Fibroblast of skin of abdomen (primary cell): ENCODE measurements around the gene VMP1.
"Not testable (repeated sequence)": the region's sequence is repeated elsewhere in the genome, so short reads cannot be mapped to it uniquely, and the experiment has no call there.

ENCODE experiments used
- DNase-seq: peaks from one replicate; pipeline ENCODE4 v3.0.0-alpha.2; 2013

VMP1 gene

DNA sequence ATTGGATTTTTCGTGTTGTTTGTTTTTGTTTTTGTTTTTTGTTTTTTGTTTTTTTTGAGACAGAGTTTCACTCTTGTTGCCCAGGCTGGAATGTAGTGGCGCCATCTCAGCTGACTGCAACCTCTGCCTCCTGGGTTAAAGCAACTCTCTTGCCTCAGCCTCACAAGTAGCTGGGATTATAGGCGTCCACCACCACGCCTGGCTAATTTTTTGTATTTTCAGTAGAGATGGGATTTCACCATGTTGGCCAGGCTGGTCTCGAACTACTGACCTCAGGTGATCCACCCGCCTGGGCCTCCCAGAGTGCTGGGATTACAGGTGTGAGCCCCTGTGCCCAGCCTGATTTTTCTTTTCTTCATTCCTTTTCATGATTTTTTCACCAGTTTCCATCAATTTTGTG is 73.1 kb downstream of the VMP1 start:
- DNase-seq, result not testable (repeated sequence)

GRCh38 chr17:59783221-59784047 is 76.0 kb downstream of the VMP1 start:
- peak; percentile 58 for DNase-seq

DNA sequence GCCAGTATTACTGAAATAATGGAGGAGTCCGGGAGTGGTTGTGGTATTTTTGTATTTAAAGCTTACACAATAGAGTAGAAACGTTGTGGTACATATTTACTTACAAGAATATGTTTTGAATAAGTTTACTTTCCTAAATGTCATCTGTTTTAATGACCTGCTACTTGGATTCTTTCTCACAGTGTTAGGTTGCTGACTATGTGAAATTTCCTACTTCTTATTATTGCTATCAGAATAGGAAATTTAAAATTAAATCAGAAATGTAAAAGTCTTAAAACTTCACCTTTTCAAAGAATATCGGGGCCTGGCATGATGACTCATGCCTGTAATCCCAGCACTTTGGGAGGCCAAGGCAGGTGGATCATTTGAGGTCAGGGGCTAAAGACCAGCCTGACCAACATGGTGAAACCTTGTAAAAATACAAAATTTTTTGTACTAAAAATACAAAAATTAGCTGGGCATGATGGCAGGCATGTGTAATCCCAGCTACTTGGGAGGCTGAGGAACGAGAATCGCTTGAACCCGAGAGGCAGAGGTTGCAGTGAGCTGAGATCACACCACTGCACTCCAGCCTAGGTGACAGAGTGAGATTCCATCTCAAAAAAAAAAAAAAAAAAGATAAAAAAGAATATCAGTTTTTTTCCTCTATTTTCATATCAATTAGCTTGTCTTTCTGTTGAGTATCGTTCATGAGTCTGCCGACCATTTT is 77.8 kb downstream of the VMP1 start:
- DNase-seq, result no peak

GRCh38 chr17:59786213-59786535 is 78.7 kb downstream of the VMP1 start:
- no peak for DNase-seq

GRCh38 chr17:59786536-59787319 is 79.3 kb downstream of the VMP1 start:
- DNase-seq, result peak; percentile 100

DNA sequence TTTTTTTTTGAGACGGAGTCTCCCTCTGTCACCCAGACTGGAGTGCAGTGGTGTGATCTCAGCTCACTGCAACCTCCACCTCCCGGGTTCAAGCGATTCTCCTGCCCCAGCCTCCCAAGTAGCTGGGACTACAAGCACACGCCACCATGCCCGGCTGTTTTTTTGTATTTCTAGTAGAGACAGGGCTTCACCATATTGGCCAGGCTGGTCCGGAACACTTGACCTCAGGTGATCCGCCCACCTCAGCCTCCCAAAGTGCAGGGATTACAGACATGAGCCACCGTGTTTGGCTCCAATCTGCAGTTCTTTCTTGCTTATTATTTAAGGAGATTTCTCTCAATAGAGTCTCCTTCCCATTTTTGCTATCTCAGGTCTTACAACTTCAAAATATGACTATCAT is 82.4 kb downstream of the VMP1 start:
- DNase-seq, result not testable (repeated sequence)

DNA sequence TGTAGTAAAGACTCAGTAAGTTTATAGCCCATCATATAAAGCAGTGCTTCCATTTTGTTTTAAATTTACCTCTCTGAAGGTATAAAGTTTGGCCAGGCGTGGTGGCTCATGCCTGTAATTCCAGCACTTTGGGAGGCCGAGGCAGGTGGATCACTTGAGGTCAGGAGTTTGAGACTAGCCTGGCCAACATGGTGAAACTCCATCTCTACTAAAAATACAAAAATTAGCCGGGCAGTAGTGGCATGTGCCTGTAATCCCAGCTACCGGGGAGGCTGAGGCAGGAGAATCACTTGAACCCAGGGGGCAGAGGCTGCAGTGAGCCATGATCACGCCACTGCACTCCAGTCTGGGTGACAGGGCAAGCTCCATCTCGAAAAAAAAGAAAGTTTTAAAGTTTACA is 83.0 kb downstream of the VMP1 start:
- not testable (repeated sequence) for DNase-seq

DNA sequence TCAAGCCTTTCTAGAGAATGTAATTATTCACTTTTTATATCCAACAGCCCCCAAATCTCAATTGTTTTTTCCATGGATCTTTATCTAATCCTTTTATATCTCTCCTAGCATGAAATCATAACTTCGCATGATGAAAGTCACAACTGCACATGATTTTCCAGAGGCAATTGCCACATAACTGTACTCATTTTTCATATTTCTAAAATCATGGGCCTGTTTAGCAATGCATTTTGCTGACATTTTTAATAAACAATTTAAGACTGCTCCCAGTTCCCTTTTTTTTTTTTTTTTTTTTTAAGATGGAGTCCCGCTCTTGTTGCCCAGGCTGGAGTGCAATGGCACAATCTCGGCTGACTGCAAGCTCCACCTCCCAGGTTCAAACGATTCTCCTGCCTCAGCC is 83.5 kb downstream of the VMP1 start:
- DNase-seq, result no peak

DNA sequence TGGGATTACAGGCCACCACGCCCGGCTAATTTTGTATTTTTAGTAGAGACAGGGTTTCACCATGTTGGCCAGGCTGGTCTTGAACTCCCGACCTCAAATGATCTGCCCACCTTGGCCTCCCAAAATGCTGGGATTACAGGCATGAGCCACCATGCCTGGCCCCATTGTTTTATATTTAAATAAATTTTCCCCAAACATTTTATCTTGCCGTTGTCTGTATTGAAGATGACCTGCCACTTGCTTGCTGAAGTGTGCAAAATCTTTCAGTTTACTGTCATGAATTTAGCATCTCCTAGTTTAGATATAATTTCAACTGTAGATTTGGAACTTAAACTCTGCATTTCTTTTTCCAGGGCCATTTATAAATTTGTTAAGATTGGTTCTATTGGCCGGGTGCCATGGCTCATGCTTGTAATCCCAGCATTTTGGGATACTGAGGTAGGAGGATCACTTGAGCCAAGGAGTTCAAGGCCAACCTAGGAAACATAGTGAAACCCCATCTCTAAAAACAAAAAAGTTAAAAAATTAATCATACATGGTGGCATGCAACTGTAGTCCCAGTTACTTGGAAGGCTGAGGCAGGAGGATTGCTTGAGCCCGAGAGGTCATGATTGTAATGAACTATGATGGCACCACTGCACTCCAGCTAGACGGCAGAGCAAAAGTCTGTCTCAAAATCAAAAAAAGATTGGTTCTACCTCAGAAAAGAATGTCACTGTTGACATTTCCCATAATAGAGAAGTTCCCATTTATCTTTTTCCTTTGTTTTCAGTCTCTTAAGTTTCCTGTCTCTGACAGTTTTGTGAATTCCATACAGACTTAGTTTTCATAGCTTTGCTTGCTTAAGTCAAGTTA is 84.4 kb downstream of the VMP1 start:
- peak; percentile 87 for DNase-seq

DNA sequence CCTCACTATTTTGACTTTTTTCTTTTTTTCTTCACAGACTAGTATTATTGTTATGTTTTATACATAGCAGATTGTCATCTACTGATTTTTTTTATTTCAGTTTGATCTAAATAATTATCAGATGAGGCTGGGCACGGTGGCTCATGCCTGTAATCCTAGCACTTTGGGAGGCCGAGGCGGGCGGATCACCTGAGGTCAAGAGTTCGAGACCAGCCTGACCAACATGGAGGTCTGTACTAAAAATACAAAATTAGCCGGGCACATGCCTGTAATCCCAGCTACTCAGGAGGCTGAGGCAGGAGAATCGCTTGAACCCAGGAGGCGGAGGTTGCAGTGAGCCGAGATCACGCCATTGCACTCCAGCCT is 85.0 kb downstream of the VMP1 start:
- DNase-seq, result not testable (repeated sequence)

DNA sequence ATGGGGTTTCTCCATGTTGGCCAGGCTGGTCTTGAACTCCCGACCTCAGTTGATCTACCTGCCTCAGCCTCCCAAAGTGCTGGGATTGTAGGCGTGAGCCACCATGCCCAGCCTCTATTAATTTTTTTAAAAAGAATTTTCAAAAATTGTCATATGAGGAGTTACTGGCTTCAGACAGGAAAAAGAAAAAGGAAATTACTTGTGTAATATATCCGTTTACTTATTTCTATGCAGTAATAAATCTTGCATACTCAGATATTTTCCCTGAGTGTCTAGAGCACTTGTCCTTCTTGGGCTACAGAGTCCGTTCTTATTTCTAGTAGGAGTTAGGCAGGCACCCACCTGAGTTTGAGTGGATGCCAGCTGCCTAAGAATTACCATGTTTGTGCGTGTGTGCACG is 85.8 kb downstream of the VMP1 start:
- no peak for DNase-seq

DNA sequence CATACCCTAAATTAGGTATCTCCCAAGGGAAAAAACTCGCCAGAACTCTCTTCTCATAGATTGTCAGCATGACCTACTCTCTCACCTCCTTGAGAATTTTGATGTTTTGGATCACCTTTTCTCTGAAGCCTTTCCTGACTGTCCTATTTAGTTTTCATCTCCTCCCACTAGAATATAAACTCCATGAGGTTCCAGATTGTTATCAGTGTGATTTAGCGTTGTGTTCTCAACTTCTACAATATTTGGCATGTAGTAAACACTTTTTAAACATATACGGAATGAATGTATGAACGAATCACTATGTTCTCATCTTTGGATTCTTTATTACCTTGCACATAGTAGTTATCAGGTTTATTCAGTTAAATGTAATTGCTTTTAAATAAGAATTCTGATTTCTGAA is 88.7 kb downstream of the VMP1 start:
- DNase-seq, result no peak

GRCh38 chr17:59796785-59797205 is 89.3 kb downstream of the VMP1 start:
- DNase-seq, result peak; percentile 38

- DNase-seq, result no peak
Observed at GRCh38 chr17:59798111-59798510, 90.7 kb downstream of the VMP1 start.

- DNase-seq, result peak; percentile 24
Observed at GRCh38 chr17:59800530-59800942, 93.1 kb downstream of the VMP1 start.

DNA sequence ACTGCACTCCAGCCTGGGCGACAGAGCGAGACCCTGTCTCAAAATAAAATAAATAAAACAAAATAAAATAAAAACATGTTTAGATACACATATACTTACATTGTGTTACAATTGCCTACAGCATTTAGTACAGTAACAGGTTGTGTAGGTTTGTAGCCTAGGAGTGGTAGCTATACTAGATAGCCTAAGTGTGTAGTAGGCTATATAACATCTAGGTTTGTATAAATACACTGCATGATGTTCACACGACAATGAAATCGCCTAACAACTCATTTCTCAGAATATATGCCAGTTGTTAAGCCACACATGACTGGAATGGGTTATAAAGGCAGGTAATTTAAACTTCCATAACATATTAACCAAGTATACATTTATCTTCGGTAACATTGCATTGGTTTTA is 94.7 kb downstream of the VMP1 start:
- DNase-seq, result no peak

DNA sequence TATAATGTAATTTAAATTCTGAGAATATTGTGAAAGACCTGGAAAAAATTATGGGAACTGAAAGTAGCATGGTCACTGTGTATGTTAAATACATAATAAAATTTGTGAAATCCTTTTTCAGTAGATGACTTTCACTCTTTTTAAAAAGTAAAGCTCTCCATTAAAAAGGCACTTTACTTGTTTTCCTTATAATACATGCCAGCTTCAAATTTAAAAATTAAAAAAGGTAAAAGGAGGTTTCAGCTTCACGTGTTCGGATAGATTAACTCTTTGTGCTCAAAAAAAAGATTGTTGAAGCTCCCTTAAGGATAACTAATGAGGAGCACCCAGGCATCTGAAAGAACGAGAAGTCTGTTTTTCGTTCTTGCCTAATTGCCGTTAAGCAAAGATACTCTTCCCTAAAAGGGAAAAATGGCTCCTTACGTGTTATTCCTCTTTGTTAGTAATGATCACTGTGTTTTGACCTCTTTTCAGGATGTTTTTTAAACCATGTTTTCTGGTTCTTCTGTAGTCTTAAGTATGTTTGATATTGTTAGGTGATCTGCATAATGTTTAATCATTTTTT is 97.5 kb downstream of the VMP1 start:
- DNase-seq, result peak; percentile 31

DNA sequence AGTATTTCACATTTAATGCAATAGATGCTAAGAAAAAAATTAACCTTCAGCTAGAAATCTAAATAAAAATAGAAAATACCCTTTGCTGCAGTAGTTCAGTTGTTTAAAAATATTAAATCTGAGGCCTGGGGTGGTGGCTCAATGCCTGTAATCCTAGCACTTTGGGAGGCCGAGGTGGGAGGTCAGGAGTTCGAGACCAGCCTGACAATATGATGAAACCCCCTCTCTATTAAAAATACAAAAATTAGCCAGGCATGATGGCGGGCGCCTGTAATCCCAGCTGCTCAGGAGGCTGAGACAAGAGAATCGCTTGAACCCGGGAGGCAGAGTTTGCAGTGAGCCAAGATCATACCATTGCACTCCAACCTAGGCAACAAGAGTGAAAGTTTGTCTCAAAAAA is 98.9 kb downstream of the VMP1 start:
- not testable (repeated sequence) for DNase-seq

GRCh38 chr17:59807892-59808509 is 100.5 kb downstream of the VMP1 start:
- DNase-seq, result peak; percentile 74

DNA sequence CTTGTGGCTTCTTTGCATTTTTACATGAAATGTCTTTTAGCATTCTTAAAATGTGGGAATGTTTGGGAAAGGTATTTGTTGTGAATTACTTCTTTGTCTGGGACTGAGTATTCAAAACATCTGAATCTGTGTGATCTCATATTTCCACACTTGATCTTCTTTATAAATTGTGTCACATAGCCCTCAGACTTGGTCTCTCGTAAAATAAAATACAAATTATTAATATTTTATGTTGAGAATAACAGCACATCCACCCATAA is 103.4 kb downstream of the VMP1 start:
- DNase-seq, result peak; percentile 79

GRCh38 chr17:59811209-59811608 is 103.8 kb downstream of the VMP1 start:
- DNase-seq, result no peak

GRCh38 chr17:59812139-59812538 is 104.7 kb downstream of the VMP1 start:
- no peak for DNase-seq
